GM23338 (cell line): ENCODE measurements around the gene PRKCH. TPM values are rescaled to one million over a fixed set of nuclear protein-coding genes. Genes with fewer than 3 reads are reported as not detected.

Source experiments
- ATAC-seq: fragments of 200-7000 bp; cut with Tn5 transposase; 3 replicates; pipeline ENCODE4 v1.9.1; 2020
- DNase-seq: peaks from one replicate; pipeline ENCODE4 v3.0.0-alpha.2; 2015; ENCODE audit warnings: low spot score
- H2AFZ ChIP-seq: fragments of 200-600 bp; sonication (generic); 2 replicates; pipeline ENCODE4 v1.8.0; 2016; ENCODE audit warnings: antibody characterized with exemption, mild to moderate bottlenecking, moderate library complexity
- H3F3A ChIP-seq: fragments of 200-600 bp; sonication (generic); replicated peaks from 2 replicates; pipeline ENCODE4 v1.8.0; 2017; ENCODE audit warnings: antibody characterized with exemption, mixed run types, low read depth
- H3K27ac ChIP-seq: fragments of 200-600 bp; sonication (generic); 2 replicates; pipeline ENCODE4 v1.6.1; 2016; ENCODE audit warnings: low read depth
- H3K27me3 ChIP-seq: fragments of 200-600 bp; sonication (generic); 2 replicates; pipeline ENCODE4 v1.8.0; 2016; ENCODE audit warnings: mild to moderate bottlenecking, mixed run types, moderate library complexity; ENCODE audit not compliant: insufficient read depth
- H3K36me3 ChIP-seq: fragments of 200-600 bp; sonication (generic); 2 replicates; pipeline ENCODE4 v1.8.0; 2016; ENCODE audit warnings: mild to moderate bottlenecking; ENCODE audit not compliant: insufficient read depth
- H3K4me1 ChIP-seq: fragments of 200-600 bp; sonication (generic); 2 replicates; pipeline ENCODE4 v1.8.0; 2016; ENCODE audit warnings: mild to moderate bottlenecking, moderate library complexity; ENCODE audit not compliant: insufficient read depth
- H3K4me2 ChIP-seq: fragments of 200-600 bp; sonication (generic); 2 replicates; pipeline ENCODE4 v1.7.1; 2017; ENCODE audit warnings: mixed run types
- H3K4me3 ChIP-seq: fragments of 200-600 bp; sonication (generic); 2 replicates; pipeline ENCODE4 v1.6.1; 2016; ENCODE audit warnings: mixed run types
- H3K79me2 ChIP-seq: fragments of 200-600 bp; sonication (generic); replicated peaks from 2 replicates; pipeline ENCODE4 v1.8.0; 2017; ENCODE audit warnings: mild to moderate bottlenecking; ENCODE audit not compliant: insufficient read depth
- H3K9me2 ChIP-seq: fragments of 200-600 bp; sonication (generic); 2 replicates; pipeline ENCODE4 v1.8.0; 2017; ENCODE audit not compliant: insufficient read depth
- H4K20me1 ChIP-seq: fragments of 200-600 bp; sonication (generic); replicated peaks from 2 replicates; pipeline ENCODE4 v1.8.0; 2017; ENCODE audit warnings: mild to moderate bottlenecking; ENCODE audit not compliant: insufficient read depth
- H3K27ac Mint-ChIP-seq: 2 replicates; pipeline ENCODE4 v1.8.0; 2020; ENCODE audit warnings: inconsistent platforms, mild to moderate bottlenecking, moderate library complexity, mixed read lengths
- H3K27me3 Mint-ChIP-seq: 3 replicates; pipeline ENCODE4 v1.8.0; 2022; ENCODE audit warnings: low read depth, mild to moderate bottlenecking, moderate library complexity, mixed read lengths, inconsistent platforms; ENCODE audit not compliant: insufficient read depth, poor library complexity
- H3K36me3 Mint-ChIP-seq: 3 replicates; pipeline ENCODE4 v1.8.0; 2021; ENCODE audit warnings: low read depth, mild to moderate bottlenecking, inconsistent platforms, moderate library complexity, mixed read lengths
- H3K4me1 Mint-ChIP-seq: 3 replicates; pipeline ENCODE4 v1.8.0; 2020; ENCODE audit warnings: mild to moderate bottlenecking, inconsistent platforms, mixed read lengths
- H3K4me3 Mint-ChIP-seq: 3 replicates; pipeline ENCODE4 v1.8.0; 2021; ENCODE audit warnings: moderate library complexity, mild to moderate bottlenecking, inconsistent platforms, mixed read lengths
- H3K9me3 Mint-ChIP-seq: 3 replicates; pipeline ENCODE4 v1.8.0; 2020; ENCODE audit warnings: moderate library complexity, mild to moderate bottlenecking, inconsistent platforms, mixed read lengths
- CREB1 ChIP-seq: fragments of 250-450 bp; sonication (Bioruptor Pico); IDR thresholded peaks from 2 replicates; pipeline ENCODE4 v1.5.0; 2020; ENCODE audit warnings: low read depth, mild to moderate bottlenecking, moderate library complexity
- CTCF ChIP-seq, 2 experiments: fragments of 200-600 bp in 1 of 2; sonication (generic) in 1 of 2; conservative IDR thresholded peaks; 2 replicates each; pipeline versions ENCODE4 v1.5.1 to v1.6.1; 2016 to 2017; ENCODE audit warnings: antibody characterized with exemption in 2 of 2, low read depth in 2 of 2, mild to moderate bottlenecking in 2 of 2, moderate library complexity in 1 of 2
- ETS1 ChIP-seq: IDR thresholded peaks from 2 replicates; pipeline ENCODE4 v1.6.1; 2016; ENCODE audit warnings: antibody characterized with exemption
- EZH2 ChIP-seq: fragments of 200-600 bp; sonication (generic); IDR thresholded peaks from one replicate; pipeline ENCODE4 v1.8.0; 2017; ENCODE audit warnings: antibody characterized with exemption, mild to moderate bottlenecking, low read depth; ENCODE audit not compliant: unreplicated experiment
- EZH2phosphoT487 ChIP-seq: fragments of 200-600 bp; sonication (generic); IDR thresholded peaks from one replicate; pipeline ENCODE4 v1.8.1; 2018; ENCODE audit warnings: antibody characterized with exemption; ENCODE audit not compliant: unreplicated experiment
- JUNB ChIP-seq: IDR thresholded peaks from one replicate; pipeline ENCODE4 v1.6.1; 2016; ENCODE audit warnings: antibody characterized with exemption; ENCODE audit not compliant: unreplicated experiment
- NANOG ChIP-seq: IDR thresholded peaks from 2 replicates; pipeline ENCODE4 v1.6.1; 2016; ENCODE audit warnings: antibody characterized with exemption, borderline replicate concordance
- POLR2AphosphoS5 ChIP-seq: IDR thresholded peaks from 2 replicates; pipeline ENCODE4 v1.6.1; 2016; ENCODE audit warnings: antibody characterized with exemption, low read depth
- STAT1 ChIP-seq: IDR thresholded peaks from one replicate; pipeline ENCODE4 v1.6.1; 2016; ENCODE audit warnings: antibody characterized with exemption; ENCODE audit not compliant: unreplicated experiment
- ZNF331 ChIP-seq: fragments of 250-450 bp; sonication (Bioruptor Pico); IDR thresholded peaks from 2 replicates; pipeline ENCODE4 v1.5.0; 2020; ENCODE audit warnings: low read depth, mild to moderate bottlenecking, moderate library complexity
- ZNF462 ChIP-seq: fragments of 250-450 bp; sonication (Bioruptor Pico); IDR thresholded peaks from 2 replicates; pipeline ENCODE4 v1.5.0; 2020; ENCODE audit warnings: mild to moderate bottlenecking, moderate library complexity
- polyA plus RNA-seq: library from polyadenylated mRNA; unstranded; fragments of >200 nt; fragmentation: Nextera tagmentation; extraction: Ambion mirVana; gene quantifications from 2 replicates; pipeline ENCODE4 v1.2.1, GENCODE V29; 2016
- total RNA-seq: library from RNA; depleted of rRNA; stranded (reverse); fragments of >200 nt; shearing (Covaris generic); gene quantifications from 2 replicates; pipeline ENCODE4 v1.2.3, GENCODE V29; 2014

PRKCH gene
- total and polyA plus RNA-seq, 2 experiments from 2014 or later = 5.4 to 10.1 TPM

- Mint-ChIP-seq H3K9me3 (no peaks in the 10 kb centered on the region), H3K4me3 (no peak overlapping the region), H3K4me1 (peaks cover 29% of the 10 kb centered on the region), H3K27ac (no peak overlapping the region), H3K36me3 (no peaks in the 10 kb centered on the region), H3K27me3 (peaks cover 4% of the 10 kb centered on the region)
- ATAC-seq = no peak
- Histone ChIP-seq H3K27ac (no peak overlapping the region), H4K20me1 (no peaks in the 10 kb centered on the region), H3K4me3 (no peak overlapping the region), H3K36me3 (no peaks in the 10 kb centered on the region), H3K27me3 (no peaks in the 10 kb centered on the region), H3K9me2 (no peaks in the 10 kb centered on the region), H3K4me1 (peaks cover 18% of the 10 kb centered on the region), H3F3A (no peaks in the 10 kb centered on the region), H3K4me2 (no peak overlapping the region), H3K79me2 (no peaks in the 10 kb centered on the region), H2AFZ (no peak overlapping the region)
- TF ChIP-seq CREB1 (CRISPR knock-in tag) (no peak), ZNF462 (CRISPR knock-in tag) (no peak), ETS1 (no peak), NANOG (no peak), EZH2phosphoT487 (no peak)
- no peak for DNase-seq
These were observed 213.7 kb downstream of the PRKCH start for GRCh38 chr14:61535032-61535431.

- H3K9me2 ChIP-seq = no peaks in the 10 kb centered on the region
- ATAC-seq = no peak
- no peak for DNase-seq
- no peaks in the 10 kb centered on the region for H3K36me3 ChIP-seq
- Mint-ChIP-seq H3K36me3 (no peaks in the 10 kb centered on the region), H3K9me3 (no peaks in the 10 kb centered on the region), H3K27me3 (peaks cover 4% of the 10 kb centered on the region), H3K4me3 (no peak overlapping the region), H3K4me1 (peaks cover 29% of the 10 kb centered on the region), H3K27ac (no peak overlapping the region)
- H2AFZ ChIP-seq = no peak overlapping the region
- H3K4me1 ChIP-seq = peaks cover 18% of the 10 kb centered on the region
- no peak overlapping the region for H3K4me2 ChIP-seq
- no peaks in the 10 kb centered on the region for H3K27me3 ChIP-seq
- no peaks in the 10 kb centered on the region for H4K20me1 ChIP-seq
- H3K79me2 ChIP-seq = no peaks in the 10 kb centered on the region
- no peak overlapping the region for H3K4me3 ChIP-seq
- no peaks in the 10 kb centered on the region for H3F3A ChIP-seq
- no peak overlapping the region for H3K27ac ChIP-seq
- TF ChIP-seq CTCF (conservative IDR thresholded peaks at IDR 0.05; ENCODE audit: low read depth in 2 of 2) (no peak), EZH2 (no peak), POLR2AphosphoS5 (no peak), ZNF331 (CRISPR knock-in tag) (no peak), JUNB (no peak), STAT1 (no peak)
These were observed 214.1 kb downstream of the PRKCH start for GRCh38 chr14:61535458-61535857.
